Activated T-helper 1 cell treated with Interleukin-2 at 50 U/mL for 16 hours (primary cell): ENCODE measurements around the gene MZB1.
"Not testable (repeated sequence)": the region's sequence is repeated elsewhere in the genome, so short reads cannot be mapped to it uniquely, and the experiment has no call there.

ENCODE experiments used
- DNase-seq: peaks from one replicate; pipeline ENCODE4 v3.0.0-alpha.2; 2020; ENCODE audit warnings: low read depth

MZB1 gene

DNA sequence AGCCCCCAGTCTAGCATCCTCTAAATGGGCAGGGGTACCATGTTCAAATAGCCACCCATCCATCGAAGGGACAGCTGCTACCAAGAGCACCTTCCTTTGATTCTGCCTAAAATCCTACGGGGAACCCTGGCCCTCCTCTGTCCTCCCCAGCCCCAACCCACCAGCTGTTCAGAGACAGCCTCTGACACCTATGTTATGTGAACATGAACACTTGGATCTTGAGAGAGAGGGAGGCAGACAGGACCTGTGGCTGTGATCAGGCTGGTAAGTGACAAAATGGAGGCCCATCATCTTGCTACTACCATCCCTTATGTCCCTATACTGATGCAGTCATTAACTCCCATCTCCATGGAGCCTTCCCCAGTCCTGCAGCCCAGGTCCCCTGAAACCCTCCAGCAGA lies 14.8 kb downstream of the MZB1 start:
- DNase-seq, result no peak

DNA sequence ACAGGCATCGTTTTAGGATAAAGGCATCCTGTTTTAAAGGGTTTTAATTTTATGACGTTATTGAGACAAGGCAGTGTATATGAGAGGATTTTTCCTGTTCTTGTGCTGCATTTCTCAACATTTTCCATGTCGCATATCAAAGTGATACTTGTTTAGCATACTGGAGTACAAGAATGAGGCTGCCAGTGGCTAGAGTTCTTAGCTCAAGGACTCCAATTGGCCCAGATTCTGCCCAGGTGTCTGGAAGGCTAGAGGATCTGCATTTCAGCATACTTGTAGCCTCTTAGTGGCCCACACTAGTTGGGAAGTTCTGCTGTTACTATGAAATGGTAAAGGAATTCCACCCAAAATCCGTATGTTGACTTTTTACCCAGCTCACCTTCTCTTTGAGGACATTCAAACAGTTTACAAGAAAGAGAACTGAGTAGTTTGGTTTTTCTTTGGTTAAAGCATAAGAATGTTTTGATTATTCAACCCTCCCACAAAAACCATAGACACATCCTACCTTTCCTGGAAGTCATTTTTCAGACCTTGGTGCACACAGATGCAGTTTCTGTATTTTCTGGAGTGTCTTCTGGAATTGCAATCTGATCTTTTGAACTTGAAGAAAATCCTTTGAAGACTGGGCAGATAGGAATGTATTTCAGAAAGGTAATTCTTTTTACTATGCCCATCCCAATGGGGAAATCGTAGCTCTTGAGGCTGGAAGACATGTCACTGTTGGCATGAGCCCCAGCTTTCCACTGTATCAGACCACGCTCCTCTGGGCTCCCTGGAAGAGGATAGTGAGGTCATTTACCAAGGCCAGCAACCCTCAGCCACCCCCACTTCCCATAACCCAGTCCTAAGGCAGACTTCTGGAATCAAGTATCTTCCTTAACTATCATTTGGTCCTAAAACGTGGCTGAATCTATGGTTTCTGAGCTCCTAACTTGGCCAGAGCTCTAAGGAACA lies 18.0 kb downstream of the MZB1 start:
- DNase-seq, result no peak

DNA sequence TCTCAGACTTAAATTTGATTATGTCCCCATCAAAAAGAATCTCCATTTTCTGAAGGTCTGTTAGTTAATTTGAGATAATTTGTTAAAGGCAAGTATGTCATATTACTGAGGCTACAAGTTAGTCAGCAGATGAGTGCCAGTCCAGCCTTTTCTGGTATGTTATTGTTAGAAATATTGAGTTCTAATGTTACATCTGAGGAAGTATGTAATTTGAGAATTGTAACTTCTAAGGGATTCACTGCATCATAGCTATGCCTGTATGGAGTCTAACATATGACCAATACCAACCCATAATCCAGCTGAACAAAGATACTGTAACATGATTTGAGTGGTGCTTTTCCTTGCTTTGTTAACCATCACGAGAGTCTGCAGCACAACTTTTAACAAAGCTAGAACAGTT lies 20.5 kb downstream of the MZB1 start:
- DNase-seq, result no peak

DNA sequence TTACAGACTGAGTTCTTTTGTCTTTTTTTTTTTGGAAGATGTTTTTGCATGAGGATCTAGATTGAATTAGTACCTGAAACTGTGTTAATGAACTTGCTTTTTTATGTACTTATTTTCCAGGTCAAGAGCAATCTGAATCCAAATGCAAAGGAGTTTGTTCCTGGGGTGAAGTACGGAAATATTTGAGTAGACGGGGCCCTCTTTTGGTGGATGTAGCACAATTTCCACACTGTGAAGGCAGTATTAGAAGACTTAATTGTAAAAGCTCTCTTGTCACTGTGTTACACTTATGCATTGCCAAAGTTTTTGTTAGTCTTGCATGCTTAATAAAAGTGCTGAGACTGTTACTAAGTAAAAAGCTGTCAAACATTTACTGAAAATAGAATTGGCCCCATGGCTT lies 21.1 kb downstream of the MZB1 start:
- DNase-seq, result no peak

DNA sequence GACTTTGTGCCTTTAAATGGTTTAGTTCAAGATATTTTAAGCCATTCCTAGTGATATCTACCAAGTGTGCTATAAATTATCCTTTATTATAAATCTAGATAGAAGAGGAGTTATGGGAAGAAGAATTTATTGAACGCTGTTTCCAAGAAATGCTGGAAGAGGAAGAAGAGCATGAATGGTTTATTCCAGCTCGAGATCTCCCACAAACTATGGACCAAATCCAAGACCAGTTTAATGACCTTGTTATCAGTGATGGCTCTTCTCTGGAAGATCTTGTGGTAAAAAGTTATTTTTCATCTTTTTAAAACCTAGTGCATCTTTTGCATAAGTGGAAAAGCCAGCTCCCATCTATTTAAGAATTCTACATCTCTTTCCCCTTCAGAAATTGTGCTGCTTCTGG lies 25.2 kb downstream of the MZB1 start:
- DNase-seq, result no peak

DNA sequence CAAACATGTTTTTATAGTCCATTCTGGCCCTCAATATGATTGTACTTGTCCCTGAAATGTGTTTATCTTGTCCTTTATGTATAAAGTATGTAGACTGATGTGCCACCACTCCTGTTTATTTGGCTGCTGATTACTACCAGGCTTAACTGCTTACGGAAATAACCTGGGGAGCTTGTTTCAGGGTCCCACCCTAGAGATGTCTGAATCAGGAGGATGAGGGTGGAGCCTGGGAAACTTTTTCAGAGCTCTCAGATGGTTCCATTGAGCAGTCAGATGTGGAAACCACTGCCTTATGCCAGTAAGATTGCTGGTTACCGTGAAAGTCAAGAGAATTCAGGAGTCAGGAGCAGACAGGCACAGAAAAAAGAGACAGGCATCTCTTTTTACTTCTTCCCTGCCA lies 25.8 kb downstream of the MZB1 start:
- DNase-seq, result no peak

DNA sequence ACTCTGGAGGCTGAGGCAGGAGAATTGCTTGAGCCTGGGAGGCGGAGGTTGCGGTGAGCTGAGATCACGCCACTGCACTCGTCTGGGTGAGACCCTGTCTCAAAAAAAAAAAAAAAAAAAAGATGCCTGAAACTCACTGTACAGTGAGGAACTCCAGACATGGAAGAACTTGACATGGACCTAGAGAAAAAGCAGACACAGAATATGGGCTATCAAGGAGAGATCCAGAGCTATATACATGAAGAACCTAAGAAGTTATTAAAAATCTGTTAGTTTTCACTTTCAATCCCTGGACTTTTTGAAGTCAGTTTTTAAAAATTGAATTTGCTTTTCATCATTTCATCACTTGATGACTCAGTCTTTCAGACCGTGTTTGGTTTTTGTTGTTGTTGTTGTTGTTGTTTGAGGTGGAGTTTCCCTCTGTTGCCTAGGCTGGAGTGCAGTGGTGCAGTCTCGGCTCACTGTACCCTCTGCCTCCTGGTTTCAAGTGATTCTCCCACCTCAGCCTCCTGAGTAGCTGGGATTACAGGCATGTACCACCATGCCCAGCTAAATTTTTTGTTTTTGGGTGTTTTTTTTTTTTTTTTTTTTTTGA lies 27.8 kb downstream of the MZB1 start:
- no peak for DNase-seq

DNA sequence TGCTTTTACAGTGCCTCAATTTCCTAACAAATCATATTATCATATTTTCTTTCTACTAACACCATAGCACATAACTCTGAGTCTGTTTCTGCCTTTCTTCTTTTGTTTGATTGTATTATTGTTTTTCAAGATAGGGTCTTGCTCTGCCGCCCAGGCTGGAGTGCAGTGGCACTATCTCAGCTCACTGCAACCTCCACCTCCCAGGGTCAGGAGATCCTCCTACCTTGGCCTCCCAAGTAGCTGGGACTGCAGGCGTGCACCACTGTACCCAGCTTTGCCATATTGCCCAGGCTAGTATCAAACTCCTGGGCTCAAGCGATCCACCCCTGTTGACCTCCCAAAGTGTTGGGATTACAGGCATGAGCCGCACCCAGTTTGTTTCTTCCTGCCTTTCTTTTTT lies 29.3 kb downstream of the MZB1 start:
- DNase-seq, result no peak

DNA sequence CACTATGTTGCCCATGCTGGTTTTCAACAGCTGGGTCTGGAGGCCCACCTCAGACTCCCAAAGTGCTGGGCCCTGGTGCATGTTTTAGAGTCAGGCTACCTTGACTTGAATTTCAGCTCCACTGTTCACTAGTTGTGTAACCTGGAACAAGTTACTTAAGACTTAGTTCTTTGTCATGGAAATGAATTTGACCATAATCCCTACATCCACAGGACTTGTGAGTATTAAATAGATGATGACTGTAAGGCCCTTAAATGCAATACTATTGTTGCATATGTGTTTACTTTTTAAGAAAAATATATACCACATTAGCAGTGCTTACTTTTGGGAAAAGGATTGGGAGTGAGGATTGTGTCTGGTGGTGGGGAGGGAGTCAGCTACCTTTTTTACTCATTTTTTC lies 31.6 kb downstream of the MZB1 start:
- DNase-seq, result no peak

DNA sequence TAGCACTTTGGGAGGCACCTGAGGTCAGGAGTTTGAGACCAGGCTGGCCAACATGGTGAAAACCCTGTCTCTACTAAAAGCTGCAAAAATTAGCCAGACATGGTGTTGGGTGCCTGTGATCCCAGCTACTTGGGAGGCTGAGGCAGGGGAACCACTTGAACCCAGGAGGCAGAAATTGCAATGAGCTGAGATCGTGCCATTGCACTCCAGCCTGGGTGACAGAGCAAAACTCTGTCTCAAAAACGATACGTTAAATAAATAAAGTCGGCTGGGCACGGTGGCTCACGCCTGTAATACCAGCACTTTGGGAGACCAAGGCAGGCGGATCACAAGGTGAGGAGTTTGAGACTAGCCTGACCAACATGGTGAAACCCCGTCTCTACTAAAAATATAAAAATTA lies 33.8 kb downstream of the MZB1 start:
- not testable (repeated sequence) for DNase-seq

DNA sequence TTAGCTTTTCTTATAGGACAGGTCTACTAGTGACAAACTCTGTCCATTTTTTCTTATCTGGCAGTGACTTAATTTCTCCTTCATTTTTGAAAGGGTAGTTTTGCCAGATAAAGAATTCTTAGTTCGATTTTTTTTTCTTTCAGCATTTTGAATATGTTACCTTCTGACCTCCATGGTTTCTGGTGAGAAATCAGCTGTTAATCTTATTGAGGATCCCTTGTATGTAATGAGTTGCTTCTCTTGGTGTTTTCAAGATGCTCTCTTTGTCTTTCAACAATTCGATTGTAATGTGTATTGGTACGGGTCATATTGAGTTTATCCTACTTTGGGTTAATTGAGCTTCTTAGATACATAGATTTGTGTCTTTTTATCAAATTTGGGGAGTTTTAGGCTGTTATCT lies 35.5 kb downstream of the MZB1 start:
- no peak for DNase-seq

DNA sequence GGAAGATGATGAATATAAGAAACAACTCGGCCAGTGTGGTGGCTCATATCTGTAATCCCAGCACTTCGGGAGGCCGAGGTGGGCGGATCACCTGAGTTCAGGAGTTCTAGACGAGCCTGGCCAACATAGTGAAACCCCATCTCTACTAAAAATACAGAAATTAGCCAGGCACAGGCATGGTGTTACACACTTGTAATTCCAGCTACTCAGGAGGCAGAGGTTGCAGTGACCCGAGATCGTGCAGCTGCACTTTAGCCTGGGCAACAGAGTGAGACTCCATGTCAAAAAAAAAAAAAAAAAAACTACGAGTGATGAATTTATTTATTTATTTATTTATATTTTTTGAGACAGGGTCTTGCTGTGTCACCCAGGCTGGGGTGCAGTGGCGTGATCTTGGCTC lies 41.9 kb downstream of the MZB1 start:
- not testable (repeated sequence) for DNase-seq

DNA sequence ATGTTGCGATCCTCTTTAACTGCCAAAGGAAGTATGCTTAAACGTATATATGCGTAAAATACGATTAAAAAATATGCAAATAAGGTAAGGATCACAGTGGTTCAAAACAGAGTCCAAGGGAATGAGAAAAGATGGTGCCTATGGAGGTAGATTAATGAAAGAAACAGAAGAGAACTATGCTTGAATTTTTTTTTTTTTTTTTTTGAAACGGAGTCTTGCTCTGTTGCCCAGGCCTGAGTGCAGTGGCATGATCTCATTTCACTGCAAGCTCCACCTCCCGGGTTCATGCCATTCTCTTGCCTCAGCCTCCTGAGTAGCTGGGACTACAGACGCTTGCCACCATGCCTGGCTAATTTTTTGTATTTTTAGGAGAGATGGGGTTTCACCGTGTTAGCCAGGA lies 44.3 kb downstream of the MZB1 start:
- DNase-seq, result not testable (repeated sequence)

DNA sequence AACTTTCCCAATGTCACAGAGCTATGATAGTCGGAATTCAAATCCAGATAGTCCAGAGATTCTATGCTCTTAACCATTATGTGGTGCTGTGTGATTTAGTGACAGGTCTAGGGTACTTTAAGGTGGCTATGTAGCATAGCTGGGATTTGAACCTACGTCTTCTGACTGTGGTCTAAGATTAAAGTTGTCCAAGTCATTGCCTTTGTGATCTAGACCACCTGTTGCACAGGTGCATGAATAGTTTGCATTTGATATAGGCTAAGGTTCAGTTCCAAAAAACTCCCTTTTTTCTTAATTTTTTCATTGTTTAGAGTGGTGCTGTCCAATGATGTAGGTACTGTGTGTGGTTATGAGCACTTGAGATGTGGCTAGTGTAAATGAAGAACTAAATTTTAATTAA lies 45.5 kb downstream of the MZB1 start:
- DNase-seq, result no peak

DNA sequence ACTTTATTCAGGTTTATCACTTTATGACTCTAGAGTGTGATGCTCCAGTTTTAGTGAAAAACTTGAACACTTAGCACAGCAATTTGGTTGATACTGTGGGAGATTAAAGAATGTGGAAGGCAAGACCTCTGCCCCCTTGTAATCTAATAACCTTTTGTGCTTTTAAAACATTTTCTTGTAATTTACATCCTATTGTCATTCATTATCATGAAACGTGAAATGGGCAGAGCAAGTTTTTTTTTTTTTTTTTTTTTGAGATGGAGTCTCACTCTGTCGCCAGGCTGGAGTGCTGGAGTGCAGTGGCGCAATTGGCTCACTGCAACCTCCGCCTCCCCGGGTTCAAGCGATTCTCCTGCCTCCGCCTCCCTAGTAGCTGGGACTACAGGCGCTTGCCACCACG lies 46.2 kb downstream of the MZB1 start:
- DNase-seq, result no peak

DNA sequence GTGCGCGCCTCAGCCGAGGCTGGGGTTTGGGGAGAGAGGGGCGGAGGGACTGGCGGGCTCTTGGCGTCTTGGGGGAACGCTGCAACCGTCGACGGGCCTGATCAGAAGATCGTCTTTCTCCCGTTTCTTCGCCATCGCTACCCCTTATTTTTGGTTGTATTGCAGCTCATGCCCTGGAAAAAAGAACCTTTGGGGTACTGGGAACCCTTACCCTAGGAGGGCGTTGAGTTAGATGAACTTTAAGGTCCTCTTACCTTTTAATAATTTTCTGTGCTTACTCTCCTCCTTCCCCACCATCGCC lies 47.3 kb downstream of the MZB1 start:
- DNase-seq, result no peak

DNA sequence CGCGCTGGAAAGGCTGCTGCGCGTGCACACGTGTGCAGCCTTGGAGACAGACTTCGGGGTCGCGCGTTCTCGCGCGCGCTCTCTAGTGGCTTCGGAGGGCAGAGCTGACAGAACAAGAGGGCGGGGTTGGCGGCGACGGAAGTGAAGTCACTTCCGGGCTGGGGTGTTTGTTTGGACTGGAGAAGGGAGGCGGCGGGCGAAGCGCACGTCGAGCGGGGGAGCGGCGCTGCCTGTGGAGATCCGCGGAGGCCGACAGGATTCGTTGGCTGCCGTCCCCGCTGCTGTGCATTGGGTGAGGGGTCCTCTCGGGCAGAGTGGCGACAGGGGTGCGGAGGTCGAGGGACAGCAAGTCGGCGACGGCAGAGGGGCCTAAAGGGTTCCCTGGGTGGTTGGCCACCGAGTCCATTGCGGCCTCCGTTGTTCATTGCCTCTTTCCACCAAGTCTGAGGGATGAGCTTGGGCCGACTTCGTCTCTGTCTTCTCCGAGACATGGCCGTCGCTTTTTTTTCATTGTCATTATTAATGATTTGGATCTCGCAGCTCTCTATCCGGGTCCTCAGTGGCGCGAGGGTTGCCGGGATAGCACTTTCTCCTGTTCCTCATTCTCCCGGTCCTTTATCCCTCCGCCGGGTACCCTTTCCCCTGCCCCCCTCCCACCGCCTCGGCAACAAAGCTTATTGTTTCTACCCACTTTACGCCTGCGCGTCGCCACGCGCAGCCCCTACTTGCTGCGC lies 47.9 kb downstream of the MZB1 start, which contains the start of gene PAIP2:
Gene PAIP2, plus strand, starts transcription at position 166 of the 734 bp plus-strand sequence. CDS start 21,931 bp downstream, outside the sequence.
- DNase-seq, result peak; percentile 96

DNA sequence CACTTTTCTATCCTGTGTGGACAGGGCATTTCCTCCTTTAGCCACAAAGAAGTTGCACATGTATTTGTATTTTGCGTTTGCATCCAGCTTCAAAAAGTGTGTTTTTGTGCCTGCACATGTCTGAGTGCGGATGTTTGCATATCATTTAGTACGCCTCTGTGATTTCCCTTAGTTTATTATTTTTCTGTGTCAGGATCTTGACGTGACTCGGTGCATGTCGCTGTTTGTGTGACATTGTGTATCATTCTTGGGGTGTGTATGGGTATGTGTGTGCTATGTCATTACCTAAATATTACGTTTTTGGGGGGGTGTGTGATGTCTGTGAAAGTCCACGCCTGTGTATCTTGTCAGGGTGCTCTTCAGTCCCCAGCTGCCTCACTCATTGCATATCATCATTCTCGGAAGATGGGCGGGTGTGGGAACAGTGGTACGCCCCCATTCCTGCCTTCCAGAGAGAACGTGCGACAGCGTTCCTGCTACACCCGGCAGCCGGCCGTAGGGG lies 48.5 kb downstream of the MZB1 start:
- no peak for DNase-seq

DNA sequence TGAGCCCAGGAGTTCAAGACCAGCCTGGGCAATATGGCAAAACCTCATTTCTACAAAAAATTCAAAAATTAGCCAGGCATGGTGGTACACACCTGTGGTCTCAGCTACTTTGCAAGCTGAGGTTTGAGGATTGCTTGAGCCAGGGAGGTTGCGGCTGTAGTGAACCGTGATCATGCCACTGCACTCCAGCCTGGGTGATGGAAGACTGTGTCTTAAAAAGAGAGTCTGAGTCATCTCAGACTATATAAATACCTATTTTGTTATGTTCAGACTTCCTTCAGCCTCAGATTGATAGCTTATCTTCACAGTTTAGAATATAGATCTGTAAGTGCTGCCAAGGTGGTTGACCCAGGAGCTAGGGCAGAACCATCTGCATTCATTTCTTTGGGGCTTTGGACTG lies 49.7 kb downstream of the MZB1 start:
- no peak for DNase-seq
